GM19351 (cell line): Measurements from ENCODE around the gene NXPH3.

Experiments used
- ATAC-seq: cut with Tn5 transposase; IDR thresholded peaks from one replicate; pipeline ENCODE4 v1.9.1; 2021; ENCODE audit warnings: mild to moderate bottlenecking, moderate library complexity; ENCODE audit not compliant: unreplicated experiment

Gene NXPH3

GRCh38 chr17:49588726-49589576 lies 13.3 kb downstream of the NXPH3 start:
- ATAC-seq, result no peak

- no peak for ATAC-seq
These were observed 13.9 kb downstream of the NXPH3 start for GRCh38 chr17:49589577-49589927.

- no peak for ATAC-seq
These were observed 15.2 kb downstream of the NXPH3 start for GRCh38 chr17:49590874-49591273.

- ATAC-seq, result no peak
These were observed 16.6 kb downstream of the NXPH3 start for GRCh38 chr17:49592263-49592662.

- ATAC-seq, result no peak
These were observed 19.7 kb downstream of the NXPH3 start for GRCh38 chr17:49595328-49595727.

GRCh38 chr17:49595980-49596379 lies 20.3 kb downstream of the NXPH3 start:
- no peak for ATAC-seq

DNA sequence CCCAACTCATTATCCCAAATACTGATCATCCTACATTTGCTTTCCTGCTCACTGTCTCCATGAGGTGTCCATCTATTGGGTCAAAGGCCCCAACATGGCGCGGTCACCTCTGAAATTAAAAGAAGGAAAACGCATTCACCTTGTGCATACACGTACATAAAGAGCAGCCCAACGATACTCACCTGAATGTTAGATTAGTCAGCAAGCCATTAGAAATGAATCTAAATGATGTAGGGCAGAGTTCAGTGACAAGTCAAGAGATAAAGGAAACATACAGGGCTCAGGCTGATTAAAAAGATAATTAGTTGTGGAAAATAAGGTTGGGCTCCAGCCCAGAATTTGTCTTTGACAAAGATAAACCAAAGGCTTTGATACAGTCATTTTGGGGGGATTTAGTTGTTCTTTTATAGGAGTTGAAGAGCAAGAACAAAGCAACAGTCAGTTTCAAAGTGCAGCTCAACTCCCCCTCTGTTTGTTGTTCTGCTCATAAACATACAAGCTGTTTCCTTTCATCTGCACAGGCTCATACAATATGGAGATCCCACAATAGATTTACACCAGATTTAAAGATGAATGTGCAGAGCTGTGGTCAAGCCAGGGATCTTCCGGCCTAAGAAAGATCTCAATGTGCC lies 21.1 kb downstream of the NXPH3 start:
- no peak for ATAC-seq

- ATAC-seq, result no peak
These were observed 21.8 kb downstream of the NXPH3 start for GRCh38 chr17:49597436-49597835.

GRCh38 chr17:49597928-49598655 lies 22.4 kb downstream of the NXPH3 start:
- ATAC-seq, result no peak

GRCh38 chr17:49598918-49599317 lies 23.2 kb downstream of the NXPH3 start:
- ATAC-seq, result no peak

DNA sequence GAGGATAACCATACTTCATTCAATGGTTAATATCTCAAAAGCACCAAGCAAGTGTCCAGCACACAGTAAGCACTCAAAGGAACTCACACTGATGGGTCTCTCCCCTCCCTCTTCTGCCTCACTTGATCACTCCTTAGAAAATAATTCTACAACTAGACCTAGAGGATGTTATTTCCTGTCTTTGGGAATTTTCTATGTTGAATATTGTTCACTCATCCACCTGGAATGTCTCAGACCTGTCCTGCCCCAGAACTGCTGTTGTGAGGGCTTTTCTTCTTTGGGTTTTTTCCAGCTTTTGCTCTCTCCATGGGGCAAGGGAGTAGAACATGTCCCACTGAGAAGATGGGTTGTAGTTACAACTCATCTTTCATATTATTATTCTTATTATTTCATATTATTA lies 25.3 kb downstream of the NXPH3 start:
- no peak for ATAC-seq

GRCh38 chr17:49602783-49603182 lies 27.1 kb downstream of the NXPH3 start:
- no peak for ATAC-seq

DNA sequence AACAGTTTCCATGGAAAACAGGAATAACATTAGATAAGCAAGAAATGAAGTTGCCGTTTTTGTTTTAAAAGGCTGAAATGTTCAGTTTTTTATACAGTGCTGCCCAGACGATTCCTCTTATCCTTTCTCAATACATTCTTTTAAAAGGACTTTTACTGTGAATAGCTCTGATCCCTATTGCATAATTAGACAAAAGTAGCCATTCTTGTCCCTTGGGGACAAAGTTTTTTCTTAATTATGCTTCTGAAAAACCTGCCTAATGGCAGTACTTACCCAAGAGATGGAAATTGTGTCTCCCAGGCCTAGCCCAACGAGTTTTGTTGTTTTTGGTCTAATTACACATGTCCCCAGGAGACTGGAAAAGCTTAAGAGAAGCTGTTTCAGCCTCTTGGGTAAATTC lies 27.6 kb downstream of the NXPH3 start:
- no peak for ATAC-seq

DNA sequence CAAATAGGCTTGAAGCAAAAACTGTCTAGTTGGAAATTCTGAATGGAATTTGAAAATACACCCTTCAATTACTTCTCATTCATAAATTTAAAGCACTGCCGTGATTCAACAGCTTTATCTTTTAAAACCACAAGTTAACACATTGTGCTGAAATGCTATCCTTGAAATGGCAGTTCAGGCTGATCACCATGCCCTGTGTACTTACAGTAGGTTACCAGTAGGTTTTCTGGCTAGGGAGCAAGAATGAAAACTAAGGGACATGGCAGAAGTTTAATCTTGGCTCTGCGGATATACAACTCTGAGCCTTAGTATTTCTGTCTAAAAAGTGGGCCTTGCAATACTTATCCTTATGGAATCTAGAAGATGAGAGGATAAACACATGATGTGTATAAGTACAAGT lies 28.0 kb downstream of the NXPH3 start:
- ATAC-seq, result no peak

- no peak for ATAC-seq
These were observed 28.7 kb downstream of the NXPH3 start for GRCh38 chr17:49604314-49604869.

GRCh38 chr17:49610883-49611584 lies 35.4 kb downstream of the NXPH3 start:
- ATAC-seq, result no peak

DNA sequence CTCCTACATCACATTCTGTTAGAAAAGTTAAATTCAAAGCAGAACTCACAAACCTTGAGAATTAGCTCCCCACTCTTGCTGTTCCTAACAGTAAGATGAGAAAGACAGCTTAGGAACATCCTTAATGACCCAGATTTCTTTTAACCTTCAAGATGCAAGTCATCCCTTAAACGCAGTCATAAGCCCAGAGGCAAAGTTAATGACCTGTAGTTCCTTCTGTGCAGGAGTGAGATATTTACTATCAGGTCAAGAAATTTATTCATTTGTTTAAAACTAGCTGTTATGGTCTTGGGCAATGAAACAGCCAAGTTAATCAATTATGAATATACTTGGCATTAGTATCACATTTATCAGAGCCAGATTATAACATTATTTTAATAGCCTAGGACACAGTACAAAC lies 37.1 kb downstream of the NXPH3 start:
- ATAC-seq, result no peak

GRCh38 chr17:49613182-49613800 lies 37.6 kb downstream of the NXPH3 start:
- ATAC-seq, result no peak

DNA sequence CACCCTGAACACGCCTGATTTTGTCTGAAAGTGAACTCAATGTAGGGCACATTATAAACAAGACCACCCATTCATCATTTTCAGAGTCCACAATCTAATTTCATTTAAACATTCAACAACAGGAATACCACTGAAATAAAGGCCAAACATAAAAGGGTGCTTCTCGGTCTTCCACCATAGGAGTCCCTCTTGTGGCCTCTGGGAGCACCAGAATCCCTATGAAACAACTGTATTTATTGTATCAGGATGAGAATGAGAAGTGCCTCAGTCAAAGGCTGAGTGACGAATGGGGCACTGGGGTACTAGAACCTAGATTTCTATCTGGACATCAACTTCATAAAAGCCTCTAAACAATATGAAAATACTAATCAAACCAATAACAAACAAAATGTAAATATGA lies 40.4 kb downstream of the NXPH3 start:
- no peak for ATAC-seq

DNA sequence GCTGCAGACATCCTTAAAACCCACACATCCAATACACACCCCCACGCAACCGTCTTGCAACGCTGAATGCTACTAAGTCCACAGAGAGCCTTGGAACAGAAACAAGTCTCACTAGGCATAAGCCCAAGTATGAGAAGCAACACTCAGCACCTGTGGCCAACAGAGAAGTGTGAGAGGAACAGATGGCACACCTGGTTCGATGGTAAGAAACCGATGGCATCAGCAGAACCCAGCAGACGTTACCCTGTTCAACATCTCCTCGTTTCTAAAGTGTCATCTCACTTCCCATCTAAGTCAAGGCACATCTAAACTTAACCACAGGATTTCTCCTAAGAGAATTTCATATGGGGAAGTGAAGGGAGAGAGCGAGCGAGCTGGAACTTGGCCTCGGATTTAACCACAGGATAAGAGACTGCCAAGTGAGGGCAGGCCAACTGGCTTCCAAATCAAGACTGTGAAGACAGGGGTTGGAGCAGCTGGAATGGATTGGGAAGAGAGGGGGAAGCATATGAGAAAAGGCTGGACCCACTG lies 41.0 kb downstream of the NXPH3 start:
- no peak for ATAC-seq
